ENCODE measurements around the gene SWAP70. TPM values are rescaled to one million over a fixed set of nuclear protein-coding genes. Genes with fewer than 3 reads are reported as not detected.

The SWAP70 gene
- total RNA-seq, 1 experiment from 2014 or later, result 8.6 TPM

- Histone ChIP-seq H3K27ac (ENCODE audit: low read length) (no peak overlapping the region), H4K20me1 (ENCODE audit: low read length) (no peaks in the 10 kb centered on the region), H3K9me2 (replicated peaks; ENCODE audit: low read length) (no peaks in the 10 kb centered on the region), H3K9me3 (ENCODE audit: low read length) (no peaks in the 10 kb centered on the region), H3K27me3 (ENCODE audit: low read length) (no peaks in the 10 kb centered on the region), H3K9ac (ENCODE audit: low read length) (no peak overlapping the region), H3K79me2 (ENCODE audit: low read length) (peaks cover 4% of the 10 kb centered on the region; the same call in 1 of the 2 replicates), H3K4me3 (ENCODE audit: low read length) (no peak overlapping the region), H3K36me3 (ENCODE audit: low read depth, low read length) (no peaks in the 10 kb centered on the region), H2AFZ (ENCODE audit: low read length) (no peak overlapping the region), H3K4me1 (ENCODE audit: insufficient read depth, low read length) (no peaks in the 10 kb centered on the region), H3F3A (ENCODE audit: low read length, unreplicated experiment) (no peaks in the 10 kb centered on the region), H3K4me2 (ENCODE audit: low read length) (no peak overlapping the region)
- no peak for TF ChIP-seq CTCF (conservative IDR thresholded peaks at IDR 0.05; ENCODE audit: low read depth, low read length)
- TF ChIP-seq EZH2 (IDR thresholded peaks at IDR 0.05; ENCODE audit: low read length, unreplicated experiment), result no peak
- no peak for TF ChIP-seq EZH2phosphoT487 (IDR thresholded peaks at IDR 0.05; ENCODE audit: borderline replicate concordance, low read length)
- ChIA-PET POLR2A (ENCODE audit: unreplicated experiment) (interaction anchor here (0.5 kb wide), 1 partner anchor 48 kb away, joined by 6 read pairs; no protein-coding TSS in a partner anchor), CTCF (no interaction called here)
- intact Hi-C loops (cut with micrococcal nuclease), result no loop called here
- DNase-seq (no peak), ATAC-seq (no peak)
- no TSS peak for BruUV-seq (replicated peaks)
These were observed 8.5 kb downstream of the SWAP70 start for GRCh38 chr11:9672288-9672916.

- Histone ChIP-seq H3K9me2 (replicated peaks; ENCODE audit: low read length) (no peaks in the 10 kb centered on the region), H4K20me1 (ENCODE audit: low read length) (no peaks in the 10 kb centered on the region), H2AFZ (ENCODE audit: low read length) (no peak overlapping the region), H3K9me3 (ENCODE audit: low read length) (no peaks in the 10 kb centered on the region), H3K4me3 (ENCODE audit: low read length) (no peak overlapping the region), H3K4me2 (ENCODE audit: low read length) (no peak overlapping the region), H3K9ac (ENCODE audit: low read length) (no peak overlapping the region), H3K27me3 (ENCODE audit: low read length) (no peaks in the 10 kb centered on the region), H3K79me2 (ENCODE audit: low read length) (peaks cover 4% of the 10 kb centered on the region; the same call in 1 of the 2 replicates), H3F3A (ENCODE audit: low read length, unreplicated experiment) (no peaks in the 10 kb centered on the region), H3K36me3 (ENCODE audit: low read depth, low read length) (no peaks in the 10 kb centered on the region), H3K4me1 (ENCODE audit: insufficient read depth, low read length) (no peaks in the 10 kb centered on the region), H3K27ac (ENCODE audit: low read length) (no peak overlapping the region)
- intact Hi-C loops (cut with micrococcal nuclease), result no loop called here
- no peak for ATAC-seq
- no peak for DNase-seq
- no TSS peak for BruUV-seq (replicated peaks)
- ChIA-PET POLR2A (ENCODE audit: unreplicated experiment) (interaction anchor here (0.5 kb wide), 1 partner anchor 47 kb away, joined by 6 read pairs; no protein-coding TSS in a partner anchor), CTCF (interaction anchor here (0.7 kb wide), 1 partner anchor 310 kb away, joined by 4 read pairs; no protein-coding TSS in a partner anchor)
- TF ChIP-seq CTCF (conservative IDR thresholded peaks at IDR 0.05; ENCODE audit: low read depth, low read length) (no peak), EZH2phosphoT487 (IDR thresholded peaks at IDR 0.05; ENCODE audit: borderline replicate concordance, low read length) (no peak), EZH2 (IDR thresholded peaks at IDR 0.05; ENCODE audit: low read length, unreplicated experiment) (no peak)
These were observed 9.0 kb downstream of the SWAP70 start for GRCh38 chr11:9672918-9673317.

- no peaks in the 10 kb centered on the region for H3K27me3 ChIP-seq (ENCODE audit: low read length)
- no peak overlapping the region for H3K27ac ChIP-seq (ENCODE audit: low read length)
- no peaks in the 10 kb centered on the region for H3K4me1 ChIP-seq (ENCODE audit: insufficient read depth, low read length)
- no peaks in the 10 kb centered on the region for H3K36me3 ChIP-seq (ENCODE audit: low read depth, low read length)
- no peaks in the 10 kb centered on the region for H4K20me1 ChIP-seq (ENCODE audit: low read length)
- H3K4me2 ChIP-seq (ENCODE audit: low read length), result no peak overlapping the region
- H3K79me2 ChIP-seq (ENCODE audit: low read length), result no peaks in the 10 kb centered on the region
- DNase-seq (no peak), ATAC-seq (no peak)
- no peaks in the 10 kb centered on the region for H3K9me2 ChIP-seq (replicated peaks; ENCODE audit: low read length)
- BruUV-seq (replicated peaks), result no TSS peak
- H3K9ac ChIP-seq (ENCODE audit: low read length), result no peak overlapping the region
- H2AFZ ChIP-seq (ENCODE audit: low read length), result no peak overlapping the region
- CTCF ChIA-PET, result no interaction called here
- no peaks in the 10 kb centered on the region for H3F3A ChIP-seq (ENCODE audit: low read length, unreplicated experiment)
- no peak overlapping the region for H3K4me3 ChIP-seq (ENCODE audit: low read length)
- POLR2A ChIA-PET (ENCODE audit: unreplicated experiment), result no interaction called here
- intact Hi-C loops (cut with micrococcal nuclease), result no loop called here
- H3K9me3 ChIP-seq (ENCODE audit: low read length), result no peaks in the 10 kb centered on the region
- no peak for TF ChIP-seq EZH2phosphoT487 (IDR thresholded peaks at IDR 0.05; ENCODE audit: borderline replicate concordance, low read length)
- no peak for TF ChIP-seq EZH2 (IDR thresholded peaks at IDR 0.05; ENCODE audit: low read length, unreplicated experiment)
- TF ChIP-seq CTCF (conservative IDR thresholded peaks at IDR 0.05; ENCODE audit: low read depth, low read length), result no peak
These were observed 11.8 kb downstream of the SWAP70 start for GRCh38 chr11:9675691-9676090.

Measured in PC-3 (cell line).